ENCODE data around the gene MLNR.

The MLNR gene

GRCh38 chr13:49265822-49266221 lies 45.7 kb downstream of the MLNR start:
- DNase-seq (ENCODE audit: low read depth) = peak; percentile 28
- H3K4me3 ChIP-seq (ENCODE audit: low read depth, low read length) = no peak overlapping the region

GRCh38 chr13:49271264-49271663 lies 51.1 kb downstream of the MLNR start:
- H3K4me3 ChIP-seq (ENCODE audit: low read depth, low read length) = no peak overlapping the region
- DNase-seq (ENCODE audit: low read depth) = no peak
